GM18861 (cell line): Measurements from ENCODE around the gene CFAP20DC.
"Not testable (repeated sequence)": the region's sequence is repeated elsewhere in the genome, so short reads cannot be mapped to it uniquely, and the experiment has no call there.

Experiments used
- ATAC-seq: cut with Tn5 transposase; IDR thresholded peaks from one replicate; pipeline ENCODE4 v1.9.1; 2021; ENCODE audit not compliant: unreplicated experiment

The CFAP20DC gene

DNA sequence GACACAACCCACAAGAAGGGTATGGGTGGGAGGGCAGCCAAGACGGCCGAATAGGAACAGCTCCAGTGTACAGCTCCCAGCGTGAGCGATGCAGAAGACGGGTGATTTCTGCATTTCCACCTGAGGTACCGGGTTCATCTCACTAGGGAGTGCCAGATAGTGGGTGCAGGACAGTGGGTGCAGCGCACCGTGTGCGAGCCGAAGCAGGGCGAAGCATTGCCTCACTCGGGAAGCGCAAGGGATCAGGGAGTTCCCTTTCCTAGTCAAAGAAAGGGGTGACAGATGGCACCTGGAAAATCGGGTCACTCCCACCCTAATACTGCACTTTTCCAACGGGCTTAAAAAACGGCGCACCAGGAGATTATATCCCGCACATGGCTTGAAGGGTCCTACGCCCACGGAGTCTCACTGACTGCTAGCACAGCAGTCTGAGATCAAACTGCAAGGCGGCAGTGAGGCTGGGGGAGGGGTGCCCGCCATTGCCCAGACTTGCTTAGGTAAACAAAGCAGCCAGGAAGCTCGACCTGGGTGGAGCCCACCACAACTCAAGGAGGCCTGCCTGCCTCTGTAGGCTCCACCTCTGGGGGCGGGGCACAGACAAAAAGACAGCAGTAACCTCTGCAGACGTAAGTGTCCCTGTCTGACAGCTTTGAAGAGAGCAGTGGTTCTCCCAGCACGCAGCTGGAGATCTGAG is 243.1 kb downstream of the CFAP20DC start:
- ATAC-seq: not testable (repeated sequence)

DNA sequence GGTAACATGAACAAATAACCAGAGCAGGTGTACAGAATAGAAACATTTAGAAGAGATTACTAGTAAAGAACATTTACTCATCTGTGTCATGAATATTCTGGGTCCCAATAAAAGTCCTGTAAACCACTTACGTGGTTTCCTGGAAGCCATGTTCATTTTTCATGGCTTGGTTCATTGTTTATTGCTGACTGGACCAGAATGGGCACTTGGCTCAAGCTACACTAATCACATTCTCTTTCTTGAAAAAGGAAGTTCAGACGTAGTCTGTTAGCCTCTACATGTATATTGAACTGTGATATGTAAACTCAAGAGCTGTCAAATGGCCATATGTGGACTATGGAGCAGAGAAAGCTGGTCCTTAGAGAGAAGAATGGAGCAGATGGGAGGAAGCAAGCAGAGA is 244.9 kb downstream of the CFAP20DC start:
- ATAC-seq: no peak

DNA sequence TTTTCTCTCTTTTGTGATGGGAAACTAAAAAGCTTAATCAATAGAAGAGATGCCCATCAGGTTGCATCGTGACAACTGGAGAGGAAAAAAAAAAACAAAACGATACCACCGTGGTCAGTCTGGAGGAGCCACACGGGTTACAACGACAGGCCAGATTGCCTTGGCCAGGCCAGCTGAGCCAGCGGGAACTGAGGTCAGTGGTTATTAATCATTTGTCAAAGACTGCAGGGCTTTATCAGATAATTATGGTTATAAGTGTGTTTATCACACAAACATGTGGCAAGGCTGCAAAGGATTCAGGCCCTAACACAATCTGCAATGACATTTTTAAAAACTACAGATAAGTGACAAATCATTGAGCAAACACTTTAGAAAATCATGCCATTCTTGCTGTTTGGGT is 248.3 kb downstream of the CFAP20DC start:
- no peak for ATAC-seq

DNA sequence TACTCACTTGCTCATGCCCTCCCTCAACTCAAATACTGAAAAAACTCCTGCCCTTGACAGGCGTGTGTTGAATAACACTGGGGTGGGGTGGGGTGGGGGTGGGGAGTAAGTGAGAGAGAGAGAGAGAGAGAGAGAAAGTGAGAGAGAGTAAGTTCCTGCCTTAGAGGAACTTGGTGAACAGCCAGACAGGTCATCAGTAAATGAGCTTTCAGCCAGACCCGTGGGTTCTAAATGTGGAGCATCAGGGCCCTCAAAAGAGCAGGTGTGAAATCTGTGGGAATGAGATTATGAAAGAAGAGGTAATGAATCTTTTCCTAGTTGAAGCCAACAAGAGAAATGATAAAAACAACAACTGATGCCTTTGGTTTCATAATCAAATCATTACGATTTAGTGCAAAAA is 248.9 kb downstream of the CFAP20DC start:
- no peak for ATAC-seq

DNA sequence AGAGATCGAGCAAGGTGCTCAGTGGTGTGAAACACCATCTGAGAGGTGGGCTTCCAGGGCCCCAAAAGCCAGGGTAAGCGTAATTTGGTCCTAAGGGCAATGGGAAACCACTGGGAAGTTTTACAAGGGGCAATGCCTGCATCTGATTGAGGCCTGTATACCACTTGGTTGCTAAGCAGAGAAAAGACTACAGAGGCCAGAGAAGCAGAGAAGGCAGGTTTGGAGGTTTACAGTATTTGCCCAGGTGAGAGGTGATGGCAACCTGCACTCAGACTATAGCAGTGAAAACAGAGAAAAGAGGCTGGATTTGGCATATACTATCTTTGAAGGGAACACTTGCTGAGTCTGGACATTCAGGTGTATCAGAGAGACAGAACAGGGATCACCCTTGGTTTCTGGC is 249.8 kb downstream of the CFAP20DC start:
- ATAC-seq: no peak

DNA sequence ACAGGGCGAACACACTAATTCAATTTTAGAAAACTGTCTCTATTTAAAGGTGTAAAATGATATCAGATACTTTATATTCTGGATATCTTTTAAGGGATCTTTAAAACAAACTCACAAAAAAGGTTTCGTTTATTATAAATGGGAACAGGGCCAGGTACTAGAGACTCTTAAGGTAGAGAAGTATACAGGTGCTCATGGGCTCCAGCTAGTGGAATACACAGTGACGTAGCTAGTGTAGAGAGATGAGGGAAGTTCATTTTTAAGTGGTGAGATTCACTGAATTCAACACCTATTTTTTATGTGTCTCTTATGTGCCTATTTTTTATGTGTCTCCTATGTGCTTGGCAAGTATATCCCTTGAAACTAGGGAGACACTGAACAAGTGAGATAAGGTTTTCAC is 250.6 kb downstream of the CFAP20DC start:
- ATAC-seq: no peak

DNA sequence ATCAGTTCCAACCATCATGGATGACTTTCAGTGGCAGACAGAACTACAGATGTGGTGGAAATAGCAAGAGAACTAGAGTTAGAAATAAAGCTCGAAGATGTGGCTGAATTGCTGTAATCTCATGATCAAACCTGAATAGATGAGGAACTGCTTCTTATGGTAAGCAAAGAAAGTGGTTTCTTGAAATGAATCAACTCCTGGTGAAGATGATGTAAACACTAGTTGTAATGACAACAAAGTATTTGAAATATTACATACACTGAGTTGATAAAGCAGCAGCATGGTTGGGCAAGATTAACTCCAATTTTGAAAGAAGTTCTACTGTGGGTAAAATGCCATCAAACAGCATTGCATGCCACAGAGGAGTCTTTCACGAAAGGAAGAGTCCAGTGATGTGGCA is 251.5 kb downstream of the CFAP20DC start:
- peak; percentile 73 for ATAC-seq

DNA sequence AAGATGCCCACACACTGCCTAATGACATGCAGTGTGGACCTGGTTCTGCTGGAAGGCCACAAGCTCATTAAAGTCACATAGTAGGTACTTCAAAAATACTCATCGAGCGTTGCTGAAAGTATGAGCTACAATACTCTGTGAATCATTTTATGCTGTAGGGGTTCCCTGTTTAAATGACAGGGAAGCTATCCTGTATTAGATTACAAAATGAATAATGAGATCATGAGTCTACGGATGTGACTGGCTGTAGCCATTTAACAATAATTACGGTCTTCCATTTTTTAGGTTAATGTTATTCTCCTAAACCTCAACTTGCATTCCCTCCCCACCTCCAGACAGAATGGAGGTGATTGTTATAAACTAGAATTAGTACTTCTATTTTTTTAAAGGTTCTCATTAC is 255.1 kb downstream of the CFAP20DC start:
- ATAC-seq: no peak

DNA sequence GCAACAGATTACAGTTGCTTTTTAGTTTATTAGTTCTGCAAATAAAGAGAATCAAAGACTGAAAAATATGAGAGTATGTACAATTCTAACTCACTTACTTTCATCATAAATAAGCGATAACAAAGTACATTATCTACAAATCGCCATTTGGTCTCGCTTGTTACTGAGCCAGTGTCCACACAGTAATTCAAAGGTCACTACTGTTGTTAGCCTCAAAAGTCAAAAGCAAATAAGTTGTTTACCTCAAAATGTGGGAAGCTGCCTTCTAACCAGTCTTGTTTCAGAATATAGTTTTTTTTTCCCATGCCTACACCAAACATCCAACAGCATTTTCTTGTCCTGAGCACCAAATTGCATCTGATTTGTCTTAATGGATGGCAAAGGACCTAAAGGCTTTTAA is 255.9 kb downstream of the CFAP20DC start:
- no peak for ATAC-seq

DNA sequence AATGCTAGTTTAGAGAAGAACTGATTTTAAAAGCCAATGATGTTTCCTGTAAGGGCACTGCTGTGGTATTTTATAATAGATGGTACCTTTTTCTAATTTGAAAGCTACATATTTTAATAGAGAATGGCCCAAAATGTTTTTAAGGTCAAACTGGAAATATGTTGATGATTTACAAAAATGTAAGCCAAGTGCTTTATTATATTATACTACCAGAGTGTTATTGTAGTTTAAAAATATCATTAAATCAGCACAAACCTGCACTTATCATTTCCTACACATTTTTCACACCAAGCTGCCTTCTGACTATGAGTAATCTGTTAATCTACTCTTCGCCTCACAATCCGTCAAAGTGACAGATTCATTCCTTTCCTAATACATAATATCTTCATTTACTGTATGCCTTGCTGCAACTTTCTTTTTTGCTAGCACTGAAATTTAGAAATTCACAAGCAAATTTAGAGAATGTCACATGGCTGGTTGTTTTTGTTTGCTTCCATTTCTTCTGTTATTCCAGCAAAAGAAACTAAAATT is 256.8 kb downstream of the CFAP20DC start:
- ATAC-seq: no peak

DNA sequence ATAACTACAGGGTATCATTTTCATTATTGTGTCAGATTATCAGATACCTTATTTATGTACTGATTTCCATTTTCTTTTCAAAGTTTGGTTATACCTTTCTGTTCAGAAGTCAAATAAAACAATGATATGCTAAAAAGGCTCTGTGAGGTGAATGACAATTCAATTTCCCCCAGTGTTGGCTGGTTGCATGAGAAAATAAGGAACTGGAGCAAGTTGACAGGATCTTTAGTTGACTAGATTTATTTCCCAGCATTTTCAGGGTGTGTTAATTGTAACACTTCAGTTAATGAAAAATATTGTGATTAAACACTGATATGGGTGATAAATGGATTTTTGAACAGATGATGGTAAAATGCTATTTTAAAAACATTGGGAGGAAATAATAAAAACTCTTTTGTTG is 260.4 kb downstream of the CFAP20DC start:
- ATAC-seq: no peak

DNA sequence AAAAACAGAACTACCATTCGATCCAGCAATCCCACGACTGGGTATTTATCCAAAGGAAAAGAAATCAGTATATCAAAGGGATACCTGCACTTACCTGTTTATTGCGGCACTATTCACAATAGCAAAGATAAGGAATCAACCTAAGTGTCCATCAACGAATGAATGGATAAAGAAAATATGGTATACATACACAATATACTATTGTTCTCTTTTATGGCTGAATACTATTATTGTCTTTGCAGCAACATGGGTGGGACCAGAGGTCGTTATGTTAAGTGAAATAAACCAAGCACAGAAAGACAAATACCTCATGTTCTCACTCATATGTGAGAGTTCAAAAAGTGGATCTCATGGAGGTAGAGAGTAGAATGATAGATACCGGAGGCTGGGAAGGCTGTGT is 264.9 kb downstream of the CFAP20DC start:
- ATAC-seq: no peak

DNA sequence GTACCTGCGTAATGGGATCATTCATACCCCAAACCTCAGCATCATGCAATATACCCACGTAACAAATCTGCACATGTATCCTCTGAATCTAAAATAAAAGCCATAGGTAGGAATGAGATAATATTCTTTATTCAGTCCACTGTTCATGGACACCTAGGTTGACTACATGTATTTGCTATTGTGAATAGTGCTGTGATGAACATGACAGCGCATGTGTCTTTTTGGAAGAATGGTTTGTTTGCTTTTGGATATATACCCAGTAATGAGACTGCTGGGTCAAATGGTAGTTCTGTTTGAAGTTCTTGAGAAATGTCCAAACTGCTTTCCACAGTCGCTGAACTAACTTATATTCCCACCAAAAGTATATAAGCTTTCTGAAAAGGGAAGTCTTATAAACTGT is 265.4 kb downstream of the CFAP20DC start:
- no peak for ATAC-seq

DNA sequence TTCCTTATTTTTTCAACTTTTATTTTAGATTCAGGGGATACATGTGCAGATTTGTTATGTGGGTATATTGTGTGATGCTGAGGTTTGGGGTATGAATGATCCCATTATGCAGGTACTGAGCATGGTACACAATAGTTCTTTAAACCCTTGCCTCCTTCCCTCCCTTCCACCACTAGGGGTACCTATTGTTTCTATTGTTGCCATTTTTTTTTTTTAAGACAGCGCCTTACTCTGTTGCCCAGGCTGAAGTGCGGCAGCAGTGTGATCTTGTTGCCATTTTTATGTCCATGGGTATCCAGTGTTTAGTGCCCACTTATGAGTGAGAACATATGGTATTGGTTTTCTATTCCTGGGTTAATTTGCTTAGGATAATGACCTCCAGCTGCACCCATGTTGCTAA is 266.0 kb downstream of the CFAP20DC start:
- no peak for ATAC-seq

DNA sequence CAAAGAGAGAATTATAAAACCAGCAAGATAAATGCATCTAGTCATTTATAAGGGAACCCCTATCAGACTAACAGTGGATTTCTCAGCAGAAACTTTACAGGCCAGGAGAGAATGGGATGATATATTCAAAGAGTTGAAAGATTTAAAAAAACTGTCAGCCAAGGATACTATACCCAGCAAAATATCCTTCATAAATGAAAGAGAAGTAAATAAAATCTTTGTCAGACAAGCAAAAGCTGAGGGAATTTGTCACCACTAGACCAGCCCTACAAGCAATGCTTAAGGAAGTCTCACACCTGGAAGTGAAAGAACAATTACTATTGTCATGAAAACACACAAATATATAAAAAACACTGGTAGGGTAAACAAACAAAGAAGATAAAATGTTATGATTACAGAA is 269.9 kb downstream of the CFAP20DC start:
- no peak for ATAC-seq

DNA sequence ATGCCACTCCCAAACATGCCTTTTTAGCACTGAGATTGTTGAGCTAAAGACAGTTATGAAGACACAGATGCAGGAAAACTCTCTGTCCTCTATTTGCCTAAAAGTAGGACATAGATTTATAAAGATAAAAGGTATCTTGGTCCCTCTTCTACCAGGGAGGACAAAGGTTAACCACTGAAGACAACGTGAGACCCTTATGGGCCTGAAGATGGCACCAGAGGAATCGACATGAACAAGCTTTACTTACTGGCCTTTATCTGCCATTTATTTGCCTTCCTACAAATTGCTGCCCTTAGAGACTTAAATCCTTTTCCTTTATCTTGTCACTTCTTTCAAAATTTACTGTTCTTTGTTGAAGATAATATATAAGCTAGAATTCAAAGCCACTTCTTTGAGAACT is 273.6 kb downstream of the CFAP20DC start:
- no peak for ATAC-seq

DNA sequence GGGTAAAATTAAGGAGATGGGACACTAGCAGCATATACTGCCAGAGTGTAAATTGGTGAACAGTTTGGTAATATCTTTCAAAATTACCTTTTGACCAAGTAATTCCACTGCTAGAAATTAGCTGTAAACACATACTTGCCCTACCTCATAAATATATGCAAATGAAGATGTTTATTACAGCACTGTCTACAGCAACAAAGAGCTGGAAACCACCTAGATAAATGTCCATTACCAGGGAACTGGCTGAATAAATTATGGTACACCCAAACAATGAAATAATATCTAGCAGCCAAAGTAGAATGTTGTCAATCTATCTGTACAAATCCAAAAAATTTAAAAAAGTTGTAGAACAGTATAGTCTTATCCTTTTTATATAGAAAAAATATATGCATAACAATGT is 277.4 kb downstream of the CFAP20DC start:
- ATAC-seq: no peak

DNA sequence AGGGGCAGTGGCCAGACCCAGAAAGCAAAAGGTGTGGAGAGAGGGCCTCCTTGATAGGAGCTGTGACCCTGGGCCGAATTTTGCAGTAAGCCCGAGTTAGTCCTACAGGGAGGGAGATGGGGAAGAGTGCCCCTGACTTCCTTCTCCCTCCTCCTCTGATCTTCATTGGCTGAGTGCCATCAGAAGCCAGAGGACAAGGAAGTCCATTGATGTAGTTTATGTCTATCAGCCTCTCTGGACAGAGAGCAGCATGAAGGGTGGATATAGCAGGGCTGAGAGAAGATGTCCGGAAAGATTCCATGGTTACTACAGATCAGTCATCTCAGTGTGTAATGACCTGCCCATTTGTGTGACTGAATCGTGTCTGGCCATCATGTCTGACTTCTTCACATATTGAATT is 280.8 kb downstream of the CFAP20DC start:
- no peak for ATAC-seq

DNA sequence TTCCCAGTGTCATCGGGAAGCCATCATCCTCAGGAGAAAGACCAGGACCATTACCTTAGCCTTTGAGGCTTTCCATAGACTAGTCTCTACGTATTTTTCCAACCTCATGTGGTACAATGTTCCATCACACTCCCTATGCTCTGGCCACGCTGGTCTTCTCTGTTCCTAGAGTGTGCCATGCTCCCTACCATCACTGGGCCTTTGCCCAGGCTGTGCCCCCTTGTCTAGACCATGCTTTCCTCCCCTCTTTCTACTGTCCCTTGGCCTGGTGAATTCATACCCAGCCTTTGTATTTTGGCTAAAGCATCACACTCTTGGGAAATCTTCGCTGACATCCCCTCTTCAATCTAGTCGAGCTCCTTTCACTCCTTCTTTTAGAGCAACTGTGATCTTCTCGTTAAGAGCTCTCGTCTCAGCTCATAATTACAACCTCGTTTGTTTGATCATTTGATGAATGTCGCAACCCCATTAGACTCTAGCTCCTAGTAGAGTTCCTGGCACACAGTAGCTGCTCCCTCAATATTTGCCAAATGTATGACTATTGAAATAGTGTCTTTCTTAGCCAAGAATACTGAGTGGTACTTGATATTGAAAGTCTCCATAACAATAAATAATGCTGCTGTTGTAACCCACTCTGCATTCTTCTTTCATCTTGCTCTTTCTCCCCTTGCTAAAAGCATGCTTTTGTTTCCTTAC is 283.1 kb downstream of the CFAP20DC start:
- ATAC-seq: no peak

DNA sequence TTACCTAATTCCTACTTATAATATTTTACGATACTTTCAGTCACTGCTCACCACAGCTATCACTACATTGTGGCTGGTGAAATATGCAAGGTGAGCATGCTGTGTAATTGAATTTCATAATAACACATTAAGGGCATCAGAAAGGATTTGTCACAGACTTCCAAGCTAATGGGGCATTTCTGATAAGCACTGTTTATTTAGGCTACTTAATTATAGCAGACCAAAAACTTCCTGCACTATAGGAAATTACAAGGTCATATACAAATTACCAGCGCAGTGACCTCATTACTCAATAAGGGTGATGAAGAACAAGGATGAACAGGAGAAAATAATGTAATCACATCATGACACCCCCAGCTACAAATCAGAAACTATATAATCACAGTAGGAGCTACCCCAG is 294.7 kb downstream of the CFAP20DC start:
- ATAC-seq: no peak

DNA sequence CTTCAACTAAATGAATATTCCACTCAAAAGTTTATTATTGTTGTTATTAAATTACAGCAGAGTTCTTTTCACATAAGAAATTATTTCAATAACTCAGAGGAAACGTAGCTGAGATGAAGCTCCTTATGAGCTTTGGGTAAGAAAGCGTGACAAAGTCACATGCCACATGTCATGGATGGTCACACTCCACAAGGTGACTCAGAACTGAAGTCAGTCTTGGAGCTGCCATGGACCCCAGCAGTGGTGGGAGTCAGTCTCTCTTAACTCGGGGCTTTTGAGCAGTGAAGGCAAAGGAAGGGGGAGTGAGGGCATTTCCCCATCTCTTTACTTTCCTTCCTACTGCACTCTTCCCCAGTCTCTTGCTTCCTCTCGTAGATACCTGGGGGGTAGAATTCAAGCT is 295.8 kb downstream of the CFAP20DC start:
- peak; percentile 69 for ATAC-seq

DNA sequence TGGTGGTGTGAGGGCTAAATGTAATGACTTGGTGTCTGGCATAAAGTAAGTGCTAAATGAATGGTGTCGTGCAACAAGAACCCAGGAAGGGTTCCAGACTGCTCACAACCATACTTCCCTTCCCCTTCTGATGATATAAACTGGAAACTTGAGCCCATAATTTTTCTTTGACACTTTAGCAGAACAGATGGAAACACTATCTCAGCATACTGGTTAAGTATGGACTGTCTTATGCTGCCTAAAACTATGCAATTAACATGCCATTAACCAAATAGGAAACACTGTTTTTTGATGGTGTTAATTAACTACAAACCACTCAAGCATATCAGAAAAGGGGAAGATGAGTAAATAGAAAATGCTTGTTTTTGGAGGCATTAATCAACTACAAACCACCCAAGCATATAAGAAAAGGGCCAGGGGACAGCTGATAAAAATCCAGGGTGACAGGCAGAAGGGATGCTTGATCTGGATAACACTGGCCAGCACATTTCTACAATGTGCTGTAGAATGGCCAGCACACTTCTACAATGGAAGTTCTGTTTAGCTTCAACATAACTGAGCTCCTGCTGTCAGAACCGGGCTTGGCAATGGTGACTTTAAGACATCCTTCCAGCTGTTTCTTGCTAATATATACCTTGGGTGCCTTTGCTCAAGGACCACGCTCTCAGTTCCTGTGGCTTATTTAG is 297.8 kb downstream of the CFAP20DC start:
- no peak for ATAC-seq
